Prostate gland (tissue), 2 donors: ENCODE results near the gene TEAD4. TPM values are rescaled to one million over a fixed set of nuclear protein-coding genes. Genes with fewer than 3 reads are reported as not detected.

Experiments used
- DNase-seq: peaks from one replicate; pipeline ENCODE4 v3.0.0-alpha.2; 2019; ENCODE audit warnings: low spot score
- H3K27ac ChIP-seq, 2 donors: fragments of 200-600 bp; sonication (generic); 2 replicates each; pipeline ENCODE4 v1.5.1; 2017 to 2019
- H3K27me3 ChIP-seq: fragments of 200-600 bp; sonication (generic); replicated peaks from 2 replicates; pipeline ENCODE4 v1.5.1; 2019; ENCODE audit not compliant: insufficient read depth
- H3K36me3 ChIP-seq, 2 donors: fragments of 200-600 bp; sonication (generic); 1 replicate in 1 of 2; 2 replicates in 1 of 2; pipeline versions ENCODE4 v1.5.1 to v1.8.1; 2017 to 2019
- H3K4me1 ChIP-seq: fragments of 200-600 bp; sonication (generic); replicated peaks from 2 replicates; pipeline ENCODE4 v1.5.1; 2019
- H3K4me3 ChIP-seq, 2 donors: fragments of 200-600 bp; sonication (generic); 2 replicates each; pipeline ENCODE4 v1.5.1; 2017 to 2019
- H3K9me3 ChIP-seq: fragments of 200-600 bp; sonication (generic); 2 replicates; pipeline ENCODE4 v1.5.1; 2017
- POLR2A ChIP-seq: fragments of 450-650 bp; IDR thresholded peaks from one replicate; pipeline ENCODE4 v1.6.1; 2016; ENCODE audit warnings: antibody characterized with exemption, mild to moderate bottlenecking
- POLR2AphosphoS5 ChIP-seq: sonication (generic); formaldehyde crosslinking; IDR thresholded peaks from one replicate; pipeline ENCODE4 v1.6.1; 2017; ENCODE audit warnings: antibody characterized with exemption
- WGBS: methylation state at CpG from one replicate; pipeline ENCODE4 v1.1.5; 2018; 5-methylcytosine and 5-hydroxymethylcytosine counted together
- intact Hi-C: fragments of 100-400 bp; cut with DNase I; formaldehyde crosslinking; loops from one replicate; pipeline ENCODE4 v1.14.2; 2022
- total RNA-seq, 2 donors: library from RNA; depleted of rRNA; stranded (reverse); fragments of >200 nt; gene quantifications; one replicate each; pipeline ENCODE4 v1.1.0, GENCODE V29; 2016
- TF ChIP-seq, protein P1 (sequence below), 4 experiments: fragments of 200-600 bp in 2 of 4; fragments of 450-650 bp in 2 of 4; sonication (generic) in 2 of 4; IDR thresholded peaks; 1 replicate in 3 of 4; 2 replicates in 1 of 4; pipeline ENCODE4 v1.5.1; 2016 to 2019; ENCODE audit warnings: antibody characterized with exemption in 4 of 4, mild to moderate bottlenecking in 2 of 4, moderate library complexity in 2 of 4

Gene TEAD4
- total RNA-seq, 2 donors from 2014 or later = 9.9 to 20.9 TPM

- no peak for DNase-seq
- H3K4me1 ChIP-seq = no peaks in the 10 kb centered on the region
- H3K27ac ChIP-seq = no peak overlapping the region
- no peaks in the 10 kb centered on the region for H3K36me3 ChIP-seq
- intact Hi-C loops = loop anchor here (5.0 kb wide), 1 partner anchor 179 kb away; no protein-coding TSS in a partner anchor
- no peaks in the 10 kb centered on the region for H3K27me3 ChIP-seq
- TF ChIP-seq POLR2AphosphoS5 (no peak), POLR2A (no peak)
- TF ChIP-seq, protein P1, sequence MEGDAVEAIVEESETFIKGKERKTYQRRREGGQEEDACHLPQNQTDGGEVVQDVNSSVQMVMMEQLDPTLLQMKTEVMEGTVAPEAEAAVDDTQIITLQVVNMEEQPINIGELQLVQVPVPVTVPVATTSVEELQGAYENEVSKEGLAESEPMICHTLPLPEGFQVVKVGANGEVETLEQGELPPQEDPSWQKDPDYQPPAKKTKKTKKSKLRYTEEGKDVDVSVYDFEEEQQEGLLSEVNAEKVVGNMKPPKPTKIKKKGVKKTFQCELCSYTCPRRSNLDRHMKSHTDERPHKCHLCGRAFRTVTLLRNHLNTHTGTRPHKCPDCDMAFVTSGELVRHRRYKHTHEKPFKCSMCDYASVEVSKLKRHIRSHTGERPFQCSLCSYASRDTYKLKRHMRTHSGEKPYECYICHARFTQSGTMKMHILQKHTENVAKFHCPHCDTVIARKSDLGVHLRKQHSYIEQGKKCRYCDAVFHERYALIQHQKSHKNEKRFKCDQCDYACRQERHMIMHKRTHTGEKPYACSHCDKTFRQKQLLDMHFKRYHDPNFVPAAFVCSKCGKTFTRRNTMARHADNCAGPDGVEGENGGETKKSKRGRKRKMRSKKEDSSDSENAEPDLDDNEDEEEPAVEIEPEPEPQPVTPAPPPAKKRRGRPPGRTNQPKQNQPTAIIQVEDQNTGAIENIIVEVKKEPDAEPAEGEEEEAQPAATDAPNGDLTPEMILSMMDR (IDR thresholded peaks at IDR 0.05) = no peak
- WGBS = 85% methylated on average over 20 of the region's 21 CpGs
- H3K4me3 ChIP-seq = no peak overlapping the region
- no peaks in the 10 kb centered on the region for H3K9me3 ChIP-seq
These were observed 71.7 kb downstream of the TEAD4 start for GRCh38 chr12:3030821-3031429.

GRCh38 chr12:3032161-3032560, 73.0 kb downstream of the TEAD4 start:
- H3K4me1 ChIP-seq = no peaks in the 10 kb centered on the region
- H3K4me3 ChIP-seq = no peak overlapping the region
- H3K9me3 ChIP-seq = no peaks in the 10 kb centered on the region
- H3K27ac ChIP-seq = no peak overlapping the region
- intact Hi-C loops = loop anchor here (5.0 kb wide), 1 partner anchor 180 kb away; no protein-coding TSS in a partner anchor
- TF ChIP-seq, protein P1 (IDR thresholded peaks at IDR 0.05) = no peak
- no peak for TF ChIP-seq POLR2AphosphoS5
- TF ChIP-seq POLR2A = no peak
- no peaks in the 10 kb centered on the region for H3K36me3 ChIP-seq
- H3K27me3 ChIP-seq = no peaks in the 10 kb centered on the region
- WGBS = 85% methylated on average over 12 of the region's 12 CpGs
- no peak for DNase-seq

DNA sequence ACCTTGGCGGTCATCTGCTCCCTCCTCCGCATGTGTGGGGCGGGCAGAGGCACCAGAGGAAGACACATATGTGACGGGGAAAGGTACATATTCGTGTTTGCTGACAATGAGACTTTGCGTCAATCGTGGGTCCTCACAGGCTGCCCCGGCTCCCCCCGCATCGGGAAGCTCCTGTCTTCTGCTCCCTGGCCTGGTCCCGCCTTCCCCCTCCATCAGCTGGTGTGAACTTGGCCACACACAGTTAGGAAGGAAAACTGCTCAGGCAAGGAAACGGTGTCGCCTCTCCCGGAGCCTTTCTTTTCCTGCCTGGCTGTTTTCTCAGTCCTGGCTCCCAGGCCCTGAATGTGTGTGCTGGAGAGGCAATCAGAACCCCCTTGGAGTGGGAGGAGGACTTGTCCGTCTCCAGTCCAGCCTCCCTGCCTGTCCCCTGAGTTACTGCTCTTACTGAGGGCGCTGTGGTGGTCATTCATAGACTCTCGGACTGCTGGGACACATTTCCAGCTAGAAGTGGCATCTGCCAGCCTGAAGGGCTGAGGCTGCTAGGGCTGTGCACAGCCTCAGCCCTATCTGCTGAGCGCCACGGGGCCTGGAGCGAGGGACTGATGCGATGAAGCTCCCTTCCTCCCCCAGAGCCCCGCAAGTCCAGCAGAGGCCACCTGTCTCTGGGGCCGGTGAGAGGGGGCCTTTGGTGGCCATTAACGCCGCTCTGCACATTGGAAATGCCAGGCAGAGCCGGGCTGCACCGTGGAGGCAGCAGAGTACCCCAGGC, 73.8 kb downstream of the TEAD4 start:
- no peaks in the 10 kb centered on the region for H3K27me3 ChIP-seq
- no peak overlapping the region for H3K4me3 ChIP-seq
- intact Hi-C loops = loop anchor here (5.0 kb wide), 1 partner anchor 181 kb away; no protein-coding TSS in a partner anchor
- H3K4me1 ChIP-seq = no peaks in the 10 kb centered on the region
- DNase-seq = no peak
- no peaks in the 10 kb centered on the region for H3K9me3 ChIP-seq
- 75% methylated on average over 27 of the region's 27 CpGs for WGBS
- TF ChIP-seq POLR2AphosphoS5 (no peak), POLR2A (no peak)
- TF ChIP-seq, protein P1 (IDR thresholded peaks at IDR 0.05) = no peak
- no peak overlapping the region for H3K27ac ChIP-seq
- H3K36me3 ChIP-seq = no peaks in the 10 kb centered on the region

GRCh38 chr12:3033539-3033867, 74.3 kb downstream of the TEAD4 start:
- TF ChIP-seq POLR2A (no peak), POLR2AphosphoS5 (no peak)
- TF ChIP-seq, protein P1 (IDR thresholded peaks at IDR 0.05) = no peak
- WGBS = 81% methylated on average over 8 of the region's 8 CpGs
- DNase-seq = no peak
- no peaks in the 10 kb centered on the region for H3K36me3 ChIP-seq
- H3K27ac ChIP-seq = no peak overlapping the region
- H3K9me3 ChIP-seq = no peaks in the 10 kb centered on the region
- intact Hi-C loops = loop anchor here (5.0 kb wide), 1 partner anchor 181 kb away; no protein-coding TSS in a partner anchor
- no peaks in the 10 kb centered on the region for H3K27me3 ChIP-seq
- no peak overlapping the region for H3K4me3 ChIP-seq
- H3K4me1 ChIP-seq = no peaks in the 10 kb centered on the region
